ENCODE data around the gene ATF5. TPM values are rescaled to one million over a fixed set of nuclear protein-coding genes. Genes with fewer than 3 reads are reported as not detected.

ATF5 gene
- total RNA-seq, 4 donors from 2014 or later: 5.0 to 10.0 (median 6.8) TPM

DNA sequence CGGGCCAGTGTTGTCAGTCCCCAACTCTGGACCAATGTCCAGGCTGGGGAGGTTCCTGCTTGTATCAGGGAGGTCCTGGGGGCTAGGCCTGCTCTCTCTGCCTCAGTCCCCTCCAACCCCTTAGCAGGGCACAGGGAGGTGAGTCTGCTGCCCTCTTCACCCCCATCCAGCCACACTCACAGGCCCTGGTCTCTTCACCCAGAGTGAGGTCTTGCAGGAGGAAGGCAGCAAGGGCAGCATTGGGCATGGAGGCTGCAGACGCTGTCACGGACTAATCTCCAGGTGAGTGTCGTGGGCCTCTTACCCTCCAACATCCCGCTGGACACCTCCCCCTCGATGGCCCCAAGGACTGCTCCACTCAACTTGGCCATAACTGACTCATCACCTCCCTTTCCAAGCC is 43.8 kb downstream of the ATF5 start:
- DNase-seq (ENCODE audit: low spot score in 2 of 2): no peak
- 86% methylated on average over 6 of the region's 6 CpGs for WGBS, 2 donors
- TF ChIP-seq POLR2A (IDR thresholded peaks at IDR 0.05): no peak
- TF ChIP-seq, protein P1, sequence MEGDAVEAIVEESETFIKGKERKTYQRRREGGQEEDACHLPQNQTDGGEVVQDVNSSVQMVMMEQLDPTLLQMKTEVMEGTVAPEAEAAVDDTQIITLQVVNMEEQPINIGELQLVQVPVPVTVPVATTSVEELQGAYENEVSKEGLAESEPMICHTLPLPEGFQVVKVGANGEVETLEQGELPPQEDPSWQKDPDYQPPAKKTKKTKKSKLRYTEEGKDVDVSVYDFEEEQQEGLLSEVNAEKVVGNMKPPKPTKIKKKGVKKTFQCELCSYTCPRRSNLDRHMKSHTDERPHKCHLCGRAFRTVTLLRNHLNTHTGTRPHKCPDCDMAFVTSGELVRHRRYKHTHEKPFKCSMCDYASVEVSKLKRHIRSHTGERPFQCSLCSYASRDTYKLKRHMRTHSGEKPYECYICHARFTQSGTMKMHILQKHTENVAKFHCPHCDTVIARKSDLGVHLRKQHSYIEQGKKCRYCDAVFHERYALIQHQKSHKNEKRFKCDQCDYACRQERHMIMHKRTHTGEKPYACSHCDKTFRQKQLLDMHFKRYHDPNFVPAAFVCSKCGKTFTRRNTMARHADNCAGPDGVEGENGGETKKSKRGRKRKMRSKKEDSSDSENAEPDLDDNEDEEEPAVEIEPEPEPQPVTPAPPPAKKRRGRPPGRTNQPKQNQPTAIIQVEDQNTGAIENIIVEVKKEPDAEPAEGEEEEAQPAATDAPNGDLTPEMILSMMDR (IDR thresholded peaks at IDR 0.05): no peak
- intact Hi-C loops (cut with DNase I; ENCODE audit: low total_unique reads): no loop called here
- H3K4me3 ChIP-seq (ENCODE audit: low read depth, poor library complexity, severe bottlenecking): no peak overlapping the region

DNA sequence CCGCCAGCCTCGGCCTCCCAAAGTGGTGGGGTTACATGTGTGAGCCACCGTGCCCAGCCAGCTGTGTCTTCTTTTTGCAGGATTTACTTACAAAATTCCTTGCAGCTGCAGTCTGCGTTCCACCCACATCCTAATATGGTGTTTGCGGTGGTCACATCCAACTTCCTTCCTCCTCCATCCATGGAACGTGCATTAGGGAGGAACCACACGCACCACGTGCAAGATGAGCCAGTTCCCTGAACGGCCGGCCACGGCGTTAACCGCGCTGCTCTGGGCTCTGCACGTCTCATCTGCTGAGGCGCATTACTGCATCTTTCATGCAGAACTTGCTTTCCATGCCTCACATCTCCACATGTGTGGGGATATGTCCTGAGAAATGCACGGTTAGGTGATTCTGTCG is 45.0 kb downstream of the ATF5 start:
- 86 to 88% methylated on average over 18 of the region's 18 CpGs for WGBS, 2 donors
- TF ChIP-seq POLR2A (IDR thresholded peaks at IDR 0.05): no peak
- TF ChIP-seq, protein P1 (IDR thresholded peaks at IDR 0.05): no peak
- no peak overlapping the region for H3K4me3 ChIP-seq (ENCODE audit: low read depth, poor library complexity, severe bottlenecking)
- intact Hi-C loops (cut with DNase I; ENCODE audit: low total_unique reads): no loop called here
- DNase-seq (ENCODE audit: low spot score in 2 of 2): peak in 1 of 2 donors; percentile 43

DNA sequence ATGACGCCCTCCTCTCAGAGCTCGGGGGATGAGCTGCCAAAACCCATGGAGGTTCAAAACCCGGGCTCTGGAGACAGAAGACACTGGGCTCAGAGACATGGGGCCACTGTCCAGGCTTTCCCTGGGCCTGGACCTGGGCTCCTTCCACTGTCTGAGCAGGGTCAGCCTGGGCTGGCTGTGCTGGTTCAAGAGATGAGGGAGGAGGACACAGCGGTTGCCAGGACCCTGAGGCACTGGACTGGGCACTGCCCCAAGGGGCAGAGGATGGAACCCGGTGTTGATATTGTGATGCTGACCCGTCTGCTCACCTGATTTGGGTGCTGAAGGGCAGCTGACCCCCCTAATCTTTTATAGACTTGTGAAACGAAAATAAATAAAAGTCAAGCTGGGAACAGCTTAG is 46.0 kb downstream of the ATF5 start:
- H3K4me3 ChIP-seq (ENCODE audit: low read depth, poor library complexity, severe bottlenecking): no peak overlapping the region
- 69 to 86% methylated on average over 6 to 7 of the region's 7 CpGs for WGBS, 2 donors
- intact Hi-C loops (cut with DNase I; ENCODE audit: low total_unique reads): no loop called here
- no peak for DNase-seq (ENCODE audit: low spot score in 2 of 2)
- TF ChIP-seq POLR2A (IDR thresholded peaks at IDR 0.05): no peak
- TF ChIP-seq, protein P1 (IDR thresholded peaks at IDR 0.05): no peak

DNA sequence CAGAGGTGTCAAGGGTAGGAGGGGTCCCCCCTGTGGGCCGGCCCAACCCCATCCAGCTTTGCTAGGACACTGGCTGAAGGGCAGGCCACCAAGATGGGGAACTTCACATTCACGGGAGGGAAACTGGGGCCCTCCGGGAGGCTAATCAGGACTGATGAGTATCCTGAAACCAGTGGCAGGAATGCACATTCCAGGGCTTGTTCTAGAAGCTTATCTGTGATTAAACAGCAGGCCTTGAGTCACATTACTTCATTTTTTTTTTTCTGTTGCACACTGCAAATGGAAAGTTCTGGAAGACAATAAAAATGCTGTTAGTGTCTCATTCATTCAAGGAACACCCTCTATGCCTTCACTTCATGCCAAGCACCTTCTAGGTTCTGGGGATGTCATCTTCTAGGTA is 47.5 kb downstream of the ATF5 start:
- WGBS, 2 donors: 75 to 90% methylated on average over 3 of the region's 3 CpGs
- intact Hi-C loops (cut with DNase I; ENCODE audit: low total_unique reads): no loop called here
- TF ChIP-seq, protein P1 (IDR thresholded peaks at IDR 0.05): no peak
- TF ChIP-seq POLR2A (IDR thresholded peaks at IDR 0.05): no peak
- no peak overlapping the region for H3K4me3 ChIP-seq (ENCODE audit: low read depth, poor library complexity, severe bottlenecking)
- no peak for DNase-seq (ENCODE audit: low spot score in 2 of 2)

DNA sequence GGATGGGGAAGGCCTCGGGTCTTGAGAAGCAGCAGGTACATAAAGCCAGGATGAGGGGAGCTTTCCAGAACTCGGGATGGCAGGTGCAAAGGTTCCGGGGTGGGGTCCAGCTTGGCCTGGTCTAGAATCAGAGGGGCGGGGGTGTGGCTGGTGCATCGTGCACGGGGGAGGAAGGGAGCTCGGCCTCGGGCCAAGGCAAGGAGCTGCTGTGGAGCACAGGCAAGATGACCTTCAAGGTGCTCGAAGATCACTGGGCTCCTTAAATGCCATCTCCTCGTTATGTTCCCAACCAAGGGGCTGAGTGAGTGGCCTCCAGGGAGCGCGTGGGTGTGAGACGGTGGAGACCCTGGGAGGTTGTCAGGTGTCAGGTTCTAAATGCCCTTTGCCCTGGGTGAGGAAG is 48.1 kb downstream of the ATF5 start:
- no peak overlapping the region for H3K4me3 ChIP-seq (ENCODE audit: low read depth, poor library complexity, severe bottlenecking)
- TF ChIP-seq POLR2A (IDR thresholded peaks at IDR 0.05): no peak
- TF ChIP-seq, protein P1 (IDR thresholded peaks at IDR 0.05): no peak
- DNase-seq (ENCODE audit: low spot score in 2 of 2): no peak
- WGBS, 2 donors: 88 to 91% methylated on average over 13 of the region's 13 CpGs
- intact Hi-C loops (cut with DNase I; ENCODE audit: low total_unique reads): no loop called here

DNA sequence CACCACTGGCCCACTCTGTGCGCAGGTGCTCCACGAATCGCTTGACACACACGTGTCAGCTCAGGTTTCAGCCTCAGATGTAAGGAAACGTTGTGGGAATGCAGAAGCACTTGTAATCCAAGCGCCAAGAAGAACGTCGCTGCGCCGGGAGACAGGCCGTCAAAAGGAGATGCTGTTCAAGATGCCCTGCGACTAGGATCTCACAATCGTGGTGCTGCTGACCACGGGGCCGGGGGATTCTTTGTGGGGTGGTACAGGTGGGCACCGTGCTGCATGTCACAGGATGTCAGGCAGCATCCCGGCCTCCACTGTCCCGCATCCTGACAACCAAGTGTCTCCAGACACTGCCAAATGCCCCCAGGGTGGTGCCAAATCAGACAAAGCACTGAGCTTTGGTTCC is 48.9 kb downstream of the ATF5 start:
- 85% methylated on average over 18 of the region's 18 CpGs for WGBS, 2 donors
- DNase-seq (ENCODE audit: low spot score in 2 of 2): no peak
- no peak overlapping the region for H3K4me3 ChIP-seq (ENCODE audit: low read depth, poor library complexity, severe bottlenecking)
- intact Hi-C loops (cut with DNase I; ENCODE audit: low total_unique reads): no loop called here
- TF ChIP-seq, protein P1 (IDR thresholded peaks at IDR 0.05): no peak
- no peak for TF ChIP-seq POLR2A (IDR thresholded peaks at IDR 0.05)
